SK-N-SH (cell line): Measurements from ENCODE around the gene CYP39A1. TPM values are rescaled to one million over a fixed set of nuclear protein-coding genes. Genes with fewer than 3 reads are reported as not detected.

Experiments used
- CTCF ChIA-PET: fragments of 300-600, 350-600 bp; formaldehyde crosslinking; extraction: SDS; loops from one replicate; lab custom pipeline; 2021; lab: Yijun Ruan, JAX
- POLR2A ChIA-PET: fragments of 350-600 bp; sonication (Branson Sonifier 250); formaldehyde crosslinking; extraction: SDS; loops from one replicate; lab custom pipeline; 2020; ENCODE audit warnings: antibody characterized with exemption, inconsistent platforms; lab: Yijun Ruan, JAX
- DNase-seq: peaks from one replicate; pipeline ENCODE4 v3.0.0; 2012
- H2AFZ ChIP-seq: fragments of 200-600 bp; sonication (generic); 2 replicates; pipeline ENCODE4 v1.8.1; 2016; ENCODE audit warnings: antibody characterized with exemption, mild to moderate bottlenecking, low read depth
- H3F3A ChIP-seq: fragments of 200-600 bp; sonication (generic); replicated peaks from 2 replicates; pipeline ENCODE3; 2016; ENCODE audit warnings: antibody characterized with exemption, mild to moderate bottlenecking; ENCODE audit not compliant: insufficient read depth
- H3K27ac ChIP-seq, 2 experiments: fragments of 200-500 bp in 1 of 2; fragments of 200-600 bp in 1 of 2; sonication (Bioruptor generic) in 1 of 2; sonication (generic), shearing (Covaris generic) in 1 of 2; 2 replicates each; pipeline versions ENCODE4 v1.5.1 to v1.6.1; 2014 to 2016; ENCODE audit warnings: low read depth in 2 of 2, inconsistent platforms in 1 of 2, low read length in 1 of 2, mild to moderate bottlenecking in 1 of 2, mixed read lengths in 1 of 2
- H3K27me3 ChIP-seq: fragments of 200-600 bp; sonication (generic), shearing (Covaris generic); 2 replicates; pipeline ENCODE4 v1.6.1; 2016; ENCODE audit warnings: mixed run types; ENCODE audit not compliant: insufficient read depth
- H3K36me3 ChIP-seq, 2 experiments: fragments of 200-500 bp in 1 of 2; fragments of 200-600 bp in 1 of 2; sonication (Bioruptor generic) in 1 of 2; sonication (generic) in 1 of 2; replicated peaks in 1 of 2; 2 replicates each; pipeline versions ENCODE3 to v1.5.1; 2014 to 2016; ENCODE audit warnings: low read length in 1 of 2, mild to moderate bottlenecking in 1 of 2; ENCODE audit not compliant: insufficient read depth in 2 of 2, control insufficient read depth in 1 of 2
- H3K4me1 ChIP-seq, 2 experiments: fragments of 200-500 bp in 1 of 2; fragments of 200-600 bp in 1 of 2; sonication (Bioruptor generic) in 1 of 2; sonication (generic), shearing (Covaris generic) in 1 of 2; 2 replicates each; pipeline versions ENCODE4 v1.5.1 to v1.6.1; 2014 to 2016; ENCODE audit warnings: low read depth in 1 of 2, low read length in 1 of 2, mixed run types in 1 of 2; ENCODE audit not compliant: insufficient read depth in 2 of 2, control insufficient read depth in 1 of 2
- H3K4me2 ChIP-seq: fragments of 200-600 bp; sonication (generic), shearing (Covaris generic); 2 replicates; pipeline ENCODE4 v1.6.1; 2017; ENCODE audit warnings: mixed run types
- H3K4me3 ChIP-seq, 2 experiments: fragments of 200-500 bp in 1 of 2; fragments of 200-600 bp in 1 of 2; sonication (Bioruptor generic) in 1 of 2; sonication (generic), shearing (Covaris generic) in 1 of 2; 2 replicates each; pipeline versions ENCODE4 v1.5.1 to v1.8.1; 2014 to 2016; ENCODE audit warnings: low read depth in 2 of 2, inconsistent platforms in 1 of 2, low read length in 1 of 2, mild to moderate bottlenecking in 1 of 2, mixed read lengths in 1 of 2, moderate library complexity in 1 of 2
- H3K79me2 ChIP-seq: fragments of 200-600 bp; sonication (generic); 2 replicates; pipeline ENCODE4 v1.8.1; 2017; ENCODE audit warnings: mild to moderate bottlenecking; ENCODE audit not compliant: insufficient read depth
- H3K9ac ChIP-seq: fragments of 200-600 bp; sonication (generic); 2 replicates; pipeline ENCODE4 v1.6.1; 2017; ENCODE audit warnings: mixed run types
- H3K9me2 ChIP-seq: fragments of 200-600 bp; sonication (generic); 2 replicates; pipeline ENCODE4 v1.6.1; 2017; ENCODE audit warnings: mixed run types
- H3K9me3 ChIP-seq: fragments of 200-600 bp; sonication (generic); 2 replicates; pipeline ENCODE4 v1.6.1; 2017; ENCODE audit warnings: mixed run types, mild to moderate bottlenecking, moderate library complexity
- H4K20me1 ChIP-seq: fragments of 200-600 bp; sonication (generic); 2 replicates; pipeline ENCODE4 v1.6.1; 2017; ENCODE audit warnings: mild to moderate bottlenecking, mixed run types; ENCODE audit not compliant: insufficient read depth
- CHD2 ChIP-seq: fragments of 150-350 bp; IDR thresholded peaks from 2 replicates; pipeline ENCODE4 v1.6.1; 2018; ENCODE audit warnings: low read length; ENCODE audit not compliant: partially characterized antibody
- EP300 ChIP-seq, 2 experiments: IDR thresholded peaks; 2 replicates each; pipeline versions ENCODE4 v1.4.0 to v1.6.1; 2012; ENCODE audit warnings: borderline replicate concordance in 1 of 2, low read depth in 1 of 2, low read length in 1 of 2
- FOSL2 ChIP-seq: IDR thresholded peaks from 2 replicates; pipeline ENCODE4 v1.4.0; 2012; ENCODE audit warnings: low read depth, mild to moderate bottlenecking, moderate library complexity, borderline replicate concordance
- FOXJ3 ChIP-seq: sonication (generic); formaldehyde crosslinking; IDR thresholded peaks from 2 replicates; pipeline ENCODE4 v1.5.1; 2020; ENCODE audit warnings: mild to moderate bottlenecking, missing genetic modification reagents
- MAX ChIP-seq: IDR thresholded peaks from 2 replicates; pipeline ENCODE4 v1.4.0; 2012; ENCODE audit warnings: low read depth
- MEF2A ChIP-seq: IDR thresholded peaks from 2 replicates; pipeline ENCODE4 v1.4.0; 2012; ENCODE audit warnings: low read depth, borderline replicate concordance
- NFIC ChIP-seq: IDR thresholded peaks from 2 replicates; pipeline ENCODE4 v1.4.0; 2012; ENCODE audit warnings: borderline replicate concordance
- NRF1 ChIP-seq: IDR thresholded peaks from 2 replicates; pipeline ENCODE4 v1.6.1; 2012; ENCODE audit warnings: low read depth, mild to moderate bottlenecking, low read length
- REST ChIP-seq: IDR thresholded peaks from 2 replicates; pipeline ENCODE4 v1.6.1; 2012; ENCODE audit warnings: mild to moderate bottlenecking, low read depth, low read length, moderate library complexity
- RXRA ChIP-seq: IDR thresholded peaks from 2 replicates; pipeline ENCODE4 v1.4.0; 2012; ENCODE audit warnings: low read depth, mild to moderate bottlenecking, borderline replicate concordance
- SIN3A ChIP-seq: IDR thresholded peaks from 2 replicates; pipeline ENCODE4 v1.6.1; 2012; ENCODE audit warnings: low read depth, mild to moderate bottlenecking, low read length, moderate library complexity, borderline replicate concordance
- SMC3 ChIP-seq: IDR thresholded peaks from 2 replicates; pipeline ENCODE4 v1.6.1; 2012; ENCODE audit warnings: low read depth, low read length, improper control_type of control experiment
- TAF1 ChIP-seq: IDR thresholded peaks from 2 replicates; pipeline ENCODE4 v1.6.1; 2012; ENCODE audit warnings: low read depth, mild to moderate bottlenecking, low read length, moderate library complexity, borderline replicate concordance
- WGBS: methylation state at CpG from one replicate; pipeline ENCODE4 v1.1.6; 2017; ENCODE audit warnings: low lambda C conversion rate; 5-methylcytosine and 5-hydroxymethylcytosine counted together
- polyA plus RNA-seq, 3 experiments: library from polyadenylated mRNA; depleted of rRNA; stranded (reverse); fragments of >200 nt; gene quantifications; 2 replicates each; pipeline ENCODE4 v1.2.3, GENCODE V29; 2012
- TF ChIP-seq, protein P1 (sequence below): IDR thresholded peaks from 2 replicates; pipeline ENCODE4; 2012

CYP39A1 gene
- polyA plus RNA-seq, 1 of the 3 experiments (the other 2 are of a cell fraction): not detected

DNA sequence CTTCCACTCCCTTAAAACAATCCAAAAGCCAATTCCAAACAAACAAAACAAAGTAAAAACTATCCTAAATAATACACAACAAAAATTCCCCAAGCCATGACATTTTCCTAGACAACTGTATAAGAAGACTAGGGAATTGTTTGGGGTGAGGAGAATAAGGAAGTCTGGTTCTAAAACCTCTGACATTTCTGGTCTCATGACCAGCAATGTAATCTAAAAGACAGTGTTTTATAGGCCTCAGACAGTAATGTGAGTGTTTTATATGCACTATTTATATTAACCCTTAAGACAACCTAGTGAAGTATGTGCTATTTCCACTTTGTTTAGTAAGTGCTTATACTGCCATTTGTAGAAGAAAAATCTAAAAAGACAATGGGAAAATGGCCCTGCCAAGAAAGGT, 148.4 kb downstream of the CYP39A1 start:
- POLR2A ChIA-PET: no interaction called here
- no peak overlapping the region for H3K4me2 ChIP-seq
- TF ChIP-seq TAF1 (no peak), NFIC (no peak)
- no peak overlapping the region for H2AFZ ChIP-seq
- H3K4me3 ChIP-seq: no peak overlapping the region
- H4K20me1 ChIP-seq: no peaks in the 10 kb centered on the region
- H3K27me3 ChIP-seq: no peaks in the 10 kb centered on the region
- H3K27ac ChIP-seq: no peak overlapping the region
- H3K9ac ChIP-seq: no peak overlapping the region
- H3K9me3 ChIP-seq: no peaks in the 10 kb centered on the region
- CTCF ChIA-PET: no interaction called here
- no peaks in the 10 kb centered on the region for H3K79me2 ChIP-seq
- H3K36me3 ChIP-seq: no peaks in the 10 kb centered on the region
- H3K9me2 ChIP-seq: no peaks in the 10 kb centered on the region
- H3F3A ChIP-seq: no peaks in the 10 kb centered on the region
- no peaks in the 10 kb centered on the region for H3K4me1 ChIP-seq
- DNase-seq: no peak

- H3F3A ChIP-seq: no peaks in the 10 kb centered on the region
- H3K9me3 ChIP-seq: no peaks in the 10 kb centered on the region
- H3K27me3 ChIP-seq: no peaks in the 10 kb centered on the region
- no peaks in the 10 kb centered on the region for H4K20me1 ChIP-seq
- WGBS: 3% methylated on average over 2 of the region's 2 CpGs
- no peaks in the 10 kb centered on the region for H3K79me2 ChIP-seq
- no peak overlapping the region for H2AFZ ChIP-seq
- TF ChIP-seq FOXJ3 (CRISPR knock-in tag) (no peak), CHD2 (no peak), FOSL2 (no peak), REST (no peak), MEF2A (no peak), RXRA (no peak), MAX (no peak), NRF1 (no peak), EP300 (IDR thresholded peaks at IDR 0.05; ENCODE audit: borderline replicate concordance in 1 of 2, low read depth in 1 of 2, low read length in 1 of 2) (no peak), SMC3 (no peak), SIN3A (no peak)
- TF ChIP-seq, protein P1, sequence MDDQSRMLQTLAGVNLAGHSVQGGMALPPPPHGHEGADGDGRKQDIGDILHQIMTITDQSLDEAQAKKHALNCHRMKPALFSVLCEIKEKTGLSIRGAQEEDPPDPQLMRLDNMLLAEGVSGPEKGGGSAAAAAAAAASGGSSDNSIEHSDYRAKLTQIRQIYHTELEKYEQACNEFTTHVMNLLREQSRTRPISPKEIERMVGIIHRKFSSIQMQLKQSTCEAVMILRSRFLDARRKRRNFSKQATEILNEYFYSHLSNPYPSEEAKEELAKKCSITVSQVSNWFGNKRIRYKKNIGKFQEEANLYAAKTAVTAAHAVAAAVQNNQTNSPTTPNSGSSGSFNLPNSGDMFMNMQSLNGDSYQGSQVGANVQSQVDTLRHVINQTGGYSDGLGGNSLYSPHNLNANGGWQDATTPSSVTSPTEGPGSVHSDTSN: no peak
- no peak for DNase-seq
- H3K9ac ChIP-seq: no peak overlapping the region
- H3K4me3 ChIP-seq: no peak overlapping the region
- ChIA-PET POLR2A (interaction anchor here (0.7 kb wide), 1 partner anchor 420 kb away, joined by 3 read pairs; no protein-coding TSS in a partner anchor), CTCF (interaction anchor here (1.4 kb wide), 1 partner anchor 13 kb away, joined by 4 read pairs; no protein-coding TSS in a partner anchor)
- H3K27ac ChIP-seq: no peak overlapping the region
- H3K9me2 ChIP-seq: no peaks in the 10 kb centered on the region
- no peaks in the 10 kb centered on the region for H3K4me1 ChIP-seq
- no peaks in the 10 kb centered on the region for H3K36me3 ChIP-seq
- no peak overlapping the region for H3K4me2 ChIP-seq
Observed at GRCh38 chr6:46502486-46503119, 150.0 kb downstream of the CYP39A1 start.
